ENCODE data around the gene NACC2.

NACC2 gene

DNA sequence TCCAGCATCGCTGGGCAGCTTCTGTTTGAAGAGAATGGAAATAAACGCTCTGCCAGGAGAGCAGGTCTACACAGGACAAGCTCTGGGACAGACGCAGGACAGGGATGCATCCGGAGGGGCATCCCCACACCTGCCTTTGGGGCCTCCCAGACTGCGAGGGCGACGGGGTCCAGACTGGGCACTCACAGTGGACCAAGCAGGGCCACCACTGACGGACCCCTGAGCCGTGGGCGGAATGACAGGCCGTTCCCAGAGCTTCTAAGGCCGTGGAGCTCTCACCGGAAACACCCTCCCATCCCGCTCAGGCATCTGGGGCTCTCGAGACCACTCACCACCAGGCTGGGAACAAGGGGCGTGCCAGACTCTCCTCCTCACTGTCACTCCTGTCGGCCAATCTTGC lies 34.1 kb upstream of the NACC2 start:
- DNase-seq (ENCODE audit: low read depth), result no peak

DNA sequence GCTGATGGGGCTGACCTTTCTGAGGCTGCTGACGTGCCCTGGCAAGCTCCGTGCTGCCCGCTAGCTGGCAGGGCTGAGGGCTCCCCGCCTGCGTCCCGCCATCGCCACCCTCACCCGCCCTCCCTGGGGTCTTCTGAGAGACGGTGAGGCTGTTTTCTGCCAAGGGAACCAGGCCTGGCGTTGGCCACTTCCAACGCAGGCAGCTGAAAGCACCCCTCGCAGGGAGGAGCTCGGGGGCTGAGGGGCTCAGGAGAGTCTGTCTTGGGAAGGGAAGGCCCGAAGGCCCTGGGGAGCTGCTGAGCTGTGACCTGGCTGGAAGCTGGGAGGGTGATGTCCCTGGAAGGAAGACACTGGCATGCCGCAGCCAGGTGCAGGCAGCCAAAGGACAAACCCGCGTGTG lies 33.3 kb upstream of the NACC2 start:
- no peak for DNase-seq (ENCODE audit: low read depth)

DNA sequence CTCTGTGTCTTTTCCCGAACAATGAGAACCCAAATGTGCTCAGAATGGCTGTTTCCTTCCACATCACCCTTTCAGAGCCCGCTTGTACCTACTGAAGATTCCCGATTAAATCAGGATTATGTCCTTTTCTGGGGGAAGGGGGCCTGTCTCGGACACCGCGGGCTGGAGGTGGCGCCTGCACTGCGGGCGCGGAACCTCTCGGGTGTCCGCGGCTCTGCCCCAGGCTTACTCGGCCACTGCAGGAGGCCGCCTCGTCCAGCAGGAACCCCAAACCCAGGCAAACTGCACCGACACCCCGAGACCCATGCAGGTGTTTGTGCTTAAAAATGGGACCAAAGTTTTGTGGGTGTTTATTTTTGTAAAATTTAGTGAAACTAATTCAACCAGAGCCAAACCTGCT lies 32.2 kb upstream of the NACC2 start:
- no peak for DNase-seq (ENCODE audit: low read depth)

- DNase-seq (ENCODE audit: low read depth), result no peak
These were observed 30.0 kb upstream of the NACC2 start for GRCh38 chr9:136124976-136125692.

DNA sequence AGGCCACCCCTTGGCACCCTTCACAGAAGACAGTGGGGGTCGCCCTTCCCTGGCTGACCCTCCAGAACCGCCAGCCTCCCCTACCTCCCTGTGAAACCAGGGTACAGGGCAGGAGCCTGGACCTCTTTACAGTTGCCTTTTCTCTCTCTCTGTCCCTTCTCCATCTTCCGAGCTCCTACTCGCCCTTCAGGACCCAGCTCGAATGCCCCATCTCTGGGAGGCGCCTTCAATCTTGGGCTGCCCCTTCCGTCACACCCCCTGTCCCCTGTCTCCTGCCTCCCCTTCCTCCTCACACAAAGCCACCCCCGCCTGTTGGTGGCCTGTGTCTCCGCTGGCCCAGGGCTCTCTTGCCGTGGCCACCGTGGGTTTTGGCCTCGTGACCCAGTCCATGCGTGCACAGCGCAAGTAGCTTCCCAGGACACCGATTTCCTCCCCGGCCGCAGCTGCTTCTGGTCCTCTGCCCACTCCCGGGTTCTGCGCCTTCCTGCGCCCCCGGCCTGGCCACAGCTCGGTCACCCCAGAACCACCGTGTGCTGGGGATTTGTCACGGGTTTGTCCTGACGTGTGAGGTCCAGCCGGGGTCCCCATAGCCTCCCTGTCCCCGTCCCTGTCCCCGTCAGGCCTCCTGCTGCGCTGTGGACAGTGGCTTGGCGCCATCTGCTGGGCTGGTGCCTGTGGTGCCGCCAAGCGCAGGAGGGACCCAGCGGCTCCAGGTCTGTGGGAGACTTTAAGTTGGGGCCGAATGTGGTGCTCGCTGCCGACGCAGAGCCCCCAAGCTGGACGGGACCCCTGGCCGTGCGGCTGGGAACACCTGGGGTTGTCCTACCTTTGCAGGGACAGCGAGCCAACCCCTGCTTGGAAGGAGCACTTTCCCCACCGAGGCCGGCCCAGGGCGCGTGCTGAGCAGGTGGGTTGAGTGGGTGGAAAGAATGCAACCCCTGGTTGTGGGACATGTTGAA lies 27.6 kb upstream of the NACC2 start:
- peak; percentile 53 for DNase-seq (ENCODE audit: low read depth)

DNA sequence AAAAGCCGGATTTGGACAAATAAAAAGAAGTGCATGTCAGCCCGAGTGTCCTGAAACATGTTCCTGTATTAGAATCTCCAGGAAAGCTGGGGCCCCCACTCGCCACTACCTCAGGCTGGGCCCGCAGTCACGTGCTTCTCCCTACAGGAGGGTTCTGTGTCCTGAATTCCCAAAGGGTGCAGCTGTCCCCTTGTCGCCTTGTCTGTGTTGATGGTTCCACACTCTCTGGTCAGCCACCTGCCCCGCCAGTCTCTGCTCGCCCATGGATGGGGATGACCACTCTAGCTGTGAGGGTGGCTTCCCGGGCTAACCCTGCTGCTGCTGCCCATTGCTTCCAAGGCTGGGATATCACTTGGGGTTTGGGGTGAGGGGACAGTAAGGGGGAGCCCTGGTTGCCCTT lies 26.7 kb upstream of the NACC2 start:
- DNase-seq (ENCODE audit: low read depth), result no peak

- DNase-seq (ENCODE audit: low read depth), result no peak
These were observed 25.4 kb upstream of the NACC2 start for GRCh38 chr9:136120438-136120844.

- DNase-seq (ENCODE audit: low read depth), result no peak
These were observed 24.8 kb upstream of the NACC2 start for GRCh38 chr9:136119883-136120393.

DNA sequence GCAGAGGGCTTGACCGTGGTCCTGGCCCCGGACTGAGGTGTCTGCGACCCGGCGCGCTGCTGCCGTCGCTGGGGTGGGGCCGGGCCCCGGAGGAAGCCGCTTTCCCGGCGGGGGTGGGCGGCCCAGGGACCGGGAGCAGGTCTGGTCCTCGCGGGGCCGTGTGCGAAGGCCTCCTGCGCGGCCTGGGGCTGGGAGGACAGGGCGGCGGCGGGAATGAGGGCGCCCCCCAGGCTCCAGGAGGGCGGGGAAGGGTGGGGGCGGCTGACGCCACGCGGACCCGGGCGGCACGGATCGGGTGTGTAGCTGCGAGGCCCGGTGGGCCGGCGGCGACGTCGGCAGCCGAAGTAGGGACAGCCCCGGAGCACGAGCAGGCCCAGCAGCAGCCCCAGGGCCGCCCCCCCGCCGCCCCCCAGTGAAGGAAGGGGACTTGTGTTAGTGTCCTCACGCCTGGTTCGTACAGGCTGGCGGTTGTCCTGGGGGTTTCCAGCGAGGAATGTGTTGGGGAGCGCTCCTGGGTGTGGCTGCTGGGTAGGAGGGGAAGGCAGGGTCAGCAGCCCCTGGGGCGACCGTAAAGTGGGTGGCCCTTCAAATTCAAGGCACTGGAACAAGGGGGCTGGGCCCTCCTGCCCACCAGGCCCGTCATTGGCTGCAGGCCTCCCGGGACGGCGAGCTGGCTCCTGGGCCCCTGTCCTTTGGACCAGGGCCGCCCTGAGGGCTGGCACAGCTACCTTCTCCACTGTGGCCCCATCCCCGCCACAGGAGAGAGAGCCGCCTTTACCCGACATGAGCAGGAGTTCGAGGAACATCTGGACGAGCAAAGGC lies 24.2 kb upstream of the NACC2 start:
- no peak for DNase-seq (ENCODE audit: low read depth)

GRCh38 chr9:136118320-136119060 lies 23.4 kb upstream of the NACC2 start, which contains the start of gene TMEM250:
TMEM250 (minus strand) TSS chr9:136118875; CDS start chr9:136116900, 1,975 bp downstream.
- peak; percentile 89 for DNase-seq (ENCODE audit: low read depth)

GRCh38 chr9:136117916-136118319 lies 22.8 kb upstream of the NACC2 start:
- no peak for DNase-seq (ENCODE audit: low read depth)

GRCh38 chr9:136117291-136117915 lies 22.3 kb upstream of the NACC2 start:
- no peak for DNase-seq (ENCODE audit: low read depth)

GRCh38 chr9:136116360-136117098 lies 21.4 kb upstream of the NACC2 start:
- no peak for DNase-seq (ENCODE audit: low read depth)

GRCh38 chr9:136115641-136116359 lies 20.7 kb upstream of the NACC2 start:
- no peak for DNase-seq (ENCODE audit: low read depth)

DNA sequence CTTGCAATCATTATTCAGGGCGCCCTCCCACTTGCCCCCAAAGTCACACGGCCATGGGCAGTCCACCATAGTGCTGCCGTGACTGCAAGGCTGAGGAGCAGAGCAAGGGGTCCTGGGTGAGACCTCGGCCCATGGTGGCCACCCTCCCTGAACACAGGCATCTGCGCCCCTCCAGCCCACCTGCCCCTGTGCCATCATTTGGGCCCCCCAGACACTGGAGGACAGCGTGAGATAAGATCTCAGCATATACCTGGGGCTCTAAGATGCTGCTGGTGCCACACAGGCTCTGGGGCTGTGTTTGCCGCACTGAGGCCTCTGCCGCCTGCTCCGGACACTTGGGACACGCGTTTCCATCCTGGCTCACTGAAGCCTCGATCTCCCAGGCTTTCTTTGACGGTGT lies 20.1 kb upstream of the NACC2 start:
- no peak for DNase-seq (ENCODE audit: low read depth)

- no peak for DNase-seq (ENCODE audit: low read depth)
These were observed 19.5 kb upstream of the NACC2 start for GRCh38 chr9:136114610-136115009.

DNA sequence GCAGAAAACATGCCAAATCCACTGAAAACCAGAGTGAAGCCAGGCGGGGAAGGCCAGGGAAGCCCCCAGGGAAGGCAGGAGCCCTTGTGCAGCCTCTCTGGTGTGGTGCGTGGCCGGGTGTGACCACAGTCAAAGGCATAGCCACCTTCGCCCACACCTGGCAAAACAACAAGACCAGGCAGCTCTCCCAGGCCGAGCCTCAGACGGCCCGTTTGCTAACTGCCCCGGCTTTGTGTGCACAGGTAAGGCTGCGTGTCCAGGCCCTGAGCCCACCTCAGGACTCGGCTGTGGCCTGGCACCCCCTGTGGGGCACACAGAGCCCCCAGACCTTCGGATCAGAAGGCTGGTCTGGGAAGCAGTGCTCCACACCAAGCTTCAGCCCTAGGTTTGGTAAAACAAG lies 17.5 kb upstream of the NACC2 start:
- DNase-seq (ENCODE audit: low read depth), result no peak

DNA sequence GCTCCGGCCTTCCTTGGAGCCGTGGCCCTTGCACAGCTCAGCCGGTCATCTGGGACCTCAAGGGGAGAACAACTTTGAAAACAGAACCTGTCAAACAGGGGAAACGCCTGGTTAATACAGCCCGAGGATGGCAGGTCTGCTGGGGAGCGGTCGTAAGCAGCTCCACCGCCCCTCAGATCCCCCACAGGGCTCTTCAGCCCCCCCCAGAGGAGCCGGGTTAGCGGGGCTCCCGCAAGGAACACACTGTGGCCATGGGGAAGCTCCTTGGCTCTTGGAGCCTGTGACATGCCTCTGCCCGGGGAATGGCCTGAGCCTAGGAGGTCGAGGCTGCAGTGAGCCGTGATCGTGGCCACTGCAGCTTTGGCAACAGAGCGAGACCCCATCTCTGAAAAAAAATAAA lies 16.8 kb upstream of the NACC2 start:
- DNase-seq (ENCODE audit: low read depth), result no peak

GRCh38 chr9:136111190-136111589 lies 16.1 kb upstream of the NACC2 start:
- no peak for DNase-seq (ENCODE audit: low read depth)
